HCT116 (cell line): ENCODE data around the gene NLRP12.
"Not testable (repeated sequence)": the region's sequence is repeated elsewhere in the genome, so short reads cannot be mapped to it uniquely, and the experiment has no call there.

ENCODE experiments used
- EZH2 ChIP-seq: fragments of 200-600 bp; sonication (generic); IDR thresholded peaks from 2 replicates; pipeline ENCODE4 v1.6.1; 2017; ENCODE audit warnings: antibody characterized with exemption, mixed run types
- EZH2phosphoT487 ChIP-seq: fragments of 200-600 bp; IDR thresholded peaks from 2 replicates; pipeline ENCODE4 v1.6.1; 2018; ENCODE audit warnings: antibody characterized with exemption, borderline replicate concordance
- POLR2A ChIP-seq: IDR thresholded peaks from 2 replicates; pipeline ENCODE4 v1.7.0; 2011; ENCODE audit warnings: borderline replicate concordance; ENCODE audit not compliant: insufficient read depth, insufficient read length; ENCODE audit errors: extremely low read depth
- TCF7L2 ChIP-seq: IDR thresholded peaks from 2 replicates; pipeline ENCODE4 v1.7.0; 2011; ENCODE audit warnings: borderline replicate concordance, inconsistent platforms; ENCODE audit not compliant: insufficient read depth, insufficient read length; ENCODE audit errors: extremely low read depth
- YY1 ChIP-seq: IDR thresholded peaks from 2 replicates; pipeline ENCODE4 v1.6.1; 2011; ENCODE audit warnings: low read length, low read depth, moderate library complexity, mild to moderate bottlenecking; ENCODE audit not compliant: insufficient replicate concordance; ENCODE audit errors: extremely low read depth
- TF ChIP-seq, protein P1 (sequence below), 3 experiments: fragments of 200-600 bp in 1 of 3; sonication (generic) in 1 of 3; IDR thresholded peaks in 2 of 3; conservative IDR thresholded peaks in 1 of 3; 2 replicates each; pipeline ENCODE4 v1.5.1; 2012 to 2017; ENCODE audit warnings: low read depth in 2 of 3, low read length in 2 of 3, antibody characterized with exemption in 1 of 3, borderline replicate concordance in 1 of 3, control low read depth in 1 of 3, mild to moderate bottlenecking in 1 of 3, mixed read lengths in 1 of 3, mixed run types in 1 of 3, moderate library complexity in 1 of 3; ENCODE audit not compliant: insufficient read depth in 1 of 3
- TF ChIP-seq, protein P2 (sequence below): IDR thresholded peaks from 2 replicates; pipeline ENCODE4 v1.6.1; 2012; ENCODE audit warnings: low read depth
- TF ChIP-seq, protein P3 (sequence below): IDR thresholded peaks from 2 replicates; pipeline ENCODE4 v1.6.1; 2012

DNA sequence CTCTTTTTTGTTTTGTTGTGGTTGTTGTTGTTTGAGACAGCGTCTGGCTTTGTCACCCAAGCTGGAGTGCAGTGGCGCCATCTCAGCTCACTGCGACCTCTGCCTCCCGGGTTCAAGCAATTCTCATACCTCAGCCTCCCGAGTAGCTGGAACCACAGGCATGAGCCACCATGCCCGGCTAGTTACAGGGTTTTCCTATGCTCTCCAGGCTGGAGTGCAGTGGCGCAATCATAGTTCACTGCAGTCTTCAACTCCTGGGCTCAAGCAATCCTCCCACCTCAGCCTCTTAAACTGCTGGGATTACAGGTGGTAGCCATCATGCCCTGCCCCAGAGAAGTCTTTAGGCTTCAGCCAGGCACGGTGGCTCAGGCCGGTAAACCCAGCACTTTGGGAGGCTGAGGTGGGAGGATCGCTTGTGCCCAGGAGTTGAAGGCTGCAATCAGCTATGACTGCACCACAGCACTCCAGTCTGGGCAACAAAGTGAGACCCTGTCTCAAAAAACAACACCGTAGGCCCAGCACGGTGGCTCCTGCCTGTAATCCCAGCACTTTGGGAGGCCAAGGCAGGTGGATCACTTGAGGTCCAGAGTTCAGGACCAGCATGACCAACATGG lies 54.3 kb downstream of the NLRP12 start:
- not testable (repeated sequence) for TF ChIP-seq TCF7L2, EZH2, EZH2phosphoT487, YY1, POLR2A
- TF ChIP-seq, protein P1, sequence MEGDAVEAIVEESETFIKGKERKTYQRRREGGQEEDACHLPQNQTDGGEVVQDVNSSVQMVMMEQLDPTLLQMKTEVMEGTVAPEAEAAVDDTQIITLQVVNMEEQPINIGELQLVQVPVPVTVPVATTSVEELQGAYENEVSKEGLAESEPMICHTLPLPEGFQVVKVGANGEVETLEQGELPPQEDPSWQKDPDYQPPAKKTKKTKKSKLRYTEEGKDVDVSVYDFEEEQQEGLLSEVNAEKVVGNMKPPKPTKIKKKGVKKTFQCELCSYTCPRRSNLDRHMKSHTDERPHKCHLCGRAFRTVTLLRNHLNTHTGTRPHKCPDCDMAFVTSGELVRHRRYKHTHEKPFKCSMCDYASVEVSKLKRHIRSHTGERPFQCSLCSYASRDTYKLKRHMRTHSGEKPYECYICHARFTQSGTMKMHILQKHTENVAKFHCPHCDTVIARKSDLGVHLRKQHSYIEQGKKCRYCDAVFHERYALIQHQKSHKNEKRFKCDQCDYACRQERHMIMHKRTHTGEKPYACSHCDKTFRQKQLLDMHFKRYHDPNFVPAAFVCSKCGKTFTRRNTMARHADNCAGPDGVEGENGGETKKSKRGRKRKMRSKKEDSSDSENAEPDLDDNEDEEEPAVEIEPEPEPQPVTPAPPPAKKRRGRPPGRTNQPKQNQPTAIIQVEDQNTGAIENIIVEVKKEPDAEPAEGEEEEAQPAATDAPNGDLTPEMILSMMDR (IDR thresholded peaks at IDR 0.05 in 2 of 3, conservative IDR thresholded peaks at IDR 0.05 in 1 of 3; ENCODE audit: borderline replicate concordance in 1 of 3, insufficient read depth in 1 of 3, low read depth in 2 of 3, low read length in 2 of 3): not testable (repeated sequence)
- TF ChIP-seq, protein P2, sequence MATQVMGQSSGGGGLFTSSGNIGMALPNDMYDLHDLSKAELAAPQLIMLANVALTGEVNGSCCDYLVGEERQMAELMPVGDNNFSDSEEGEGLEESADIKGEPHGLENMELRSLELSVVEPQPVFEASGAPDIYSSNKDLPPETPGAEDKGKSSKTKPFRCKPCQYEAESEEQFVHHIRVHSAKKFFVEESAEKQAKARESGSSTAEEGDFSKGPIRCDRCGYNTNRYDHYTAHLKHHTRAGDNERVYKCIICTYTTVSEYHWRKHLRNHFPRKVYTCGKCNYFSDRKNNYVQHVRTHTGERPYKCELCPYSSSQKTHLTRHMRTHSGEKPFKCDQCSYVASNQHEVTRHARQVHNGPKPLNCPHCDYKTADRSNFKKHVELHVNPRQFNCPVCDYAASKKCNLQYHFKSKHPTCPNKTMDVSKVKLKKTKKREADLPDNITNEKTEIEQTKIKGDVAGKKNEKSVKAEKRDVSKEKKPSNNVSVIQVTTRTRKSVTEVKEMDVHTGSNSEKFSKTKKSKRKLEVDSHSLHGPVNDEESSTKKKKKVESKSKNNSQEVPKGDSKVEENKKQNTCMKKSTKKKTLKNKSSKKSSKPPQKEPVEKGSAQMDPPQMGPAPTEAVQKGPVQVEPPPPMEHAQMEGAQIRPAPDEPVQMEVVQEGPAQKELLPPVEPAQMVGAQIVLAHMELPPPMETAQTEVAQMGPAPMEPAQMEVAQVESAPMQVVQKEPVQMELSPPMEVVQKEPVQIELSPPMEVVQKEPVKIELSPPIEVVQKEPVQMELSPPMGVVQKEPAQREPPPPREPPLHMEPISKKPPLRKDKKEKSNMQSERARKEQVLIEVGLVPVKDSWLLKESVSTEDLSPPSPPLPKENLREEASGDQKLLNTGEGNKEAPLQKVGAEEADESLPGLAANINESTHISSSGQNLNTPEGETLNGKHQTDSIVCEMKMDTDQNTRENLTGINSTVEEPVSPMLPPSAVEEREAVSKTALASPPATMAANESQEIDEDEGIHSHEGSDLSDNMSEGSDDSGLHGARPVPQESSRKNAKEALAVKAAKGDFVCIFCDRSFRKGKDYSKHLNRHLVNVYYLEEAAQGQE: not testable (repeated sequence)
- TF ChIP-seq, protein P3, sequence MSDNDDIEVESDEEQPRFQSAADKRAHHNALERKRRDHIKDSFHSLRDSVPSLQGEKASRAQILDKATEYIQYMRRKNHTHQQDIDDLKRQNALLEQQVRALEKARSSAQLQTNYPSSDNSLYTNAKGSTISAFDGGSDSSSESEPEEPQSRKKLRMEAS: not testable (repeated sequence)
